ENCODE data around the gene ASTN2.

DNA sequence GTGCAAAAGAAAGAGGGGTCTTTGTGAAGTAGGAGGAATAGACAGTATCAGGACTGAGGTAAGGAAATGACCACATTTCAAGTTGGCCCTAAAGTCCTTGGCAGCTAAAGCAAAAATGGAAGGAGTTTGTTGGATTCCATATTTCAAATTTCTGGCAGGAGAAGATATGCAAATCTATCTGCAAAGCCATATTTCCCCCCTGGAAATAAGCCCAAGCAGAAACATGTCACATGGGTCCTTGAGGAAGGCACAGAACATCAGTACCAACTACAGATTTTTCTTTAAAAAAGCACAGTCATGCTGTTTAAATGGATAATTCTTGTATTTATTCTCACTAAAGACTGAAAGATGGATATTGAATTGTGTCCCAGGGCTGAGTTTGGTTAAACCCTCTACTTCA, 404.8 kb downstream of the ASTN2 start:
- TF ChIP-seq, protein P1, sequence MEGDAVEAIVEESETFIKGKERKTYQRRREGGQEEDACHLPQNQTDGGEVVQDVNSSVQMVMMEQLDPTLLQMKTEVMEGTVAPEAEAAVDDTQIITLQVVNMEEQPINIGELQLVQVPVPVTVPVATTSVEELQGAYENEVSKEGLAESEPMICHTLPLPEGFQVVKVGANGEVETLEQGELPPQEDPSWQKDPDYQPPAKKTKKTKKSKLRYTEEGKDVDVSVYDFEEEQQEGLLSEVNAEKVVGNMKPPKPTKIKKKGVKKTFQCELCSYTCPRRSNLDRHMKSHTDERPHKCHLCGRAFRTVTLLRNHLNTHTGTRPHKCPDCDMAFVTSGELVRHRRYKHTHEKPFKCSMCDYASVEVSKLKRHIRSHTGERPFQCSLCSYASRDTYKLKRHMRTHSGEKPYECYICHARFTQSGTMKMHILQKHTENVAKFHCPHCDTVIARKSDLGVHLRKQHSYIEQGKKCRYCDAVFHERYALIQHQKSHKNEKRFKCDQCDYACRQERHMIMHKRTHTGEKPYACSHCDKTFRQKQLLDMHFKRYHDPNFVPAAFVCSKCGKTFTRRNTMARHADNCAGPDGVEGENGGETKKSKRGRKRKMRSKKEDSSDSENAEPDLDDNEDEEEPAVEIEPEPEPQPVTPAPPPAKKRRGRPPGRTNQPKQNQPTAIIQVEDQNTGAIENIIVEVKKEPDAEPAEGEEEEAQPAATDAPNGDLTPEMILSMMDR (IDR thresholded peaks at IDR 0.05), result no peak
- TF ChIP-seq POLR2A (IDR thresholded peaks at IDR 0.05), result no peak
